NCI-H146 (cell line): ENCODE measurements around the gene CASP8AP2.
A peak's percentile ranks its signal among the peaks of the same experiment; 100 is the strongest.
"Not testable (repeated sequence)": the region's sequence is repeated elsewhere in the genome, so short reads cannot be mapped to it uniquely, and the experiment has no call there.

Experiments
- DNase-seq: peaks from one replicate; lab custom pipeline; 2025; lab: John Stamatoyannopoulos, UW

CASP8AP2 gene

DNA sequence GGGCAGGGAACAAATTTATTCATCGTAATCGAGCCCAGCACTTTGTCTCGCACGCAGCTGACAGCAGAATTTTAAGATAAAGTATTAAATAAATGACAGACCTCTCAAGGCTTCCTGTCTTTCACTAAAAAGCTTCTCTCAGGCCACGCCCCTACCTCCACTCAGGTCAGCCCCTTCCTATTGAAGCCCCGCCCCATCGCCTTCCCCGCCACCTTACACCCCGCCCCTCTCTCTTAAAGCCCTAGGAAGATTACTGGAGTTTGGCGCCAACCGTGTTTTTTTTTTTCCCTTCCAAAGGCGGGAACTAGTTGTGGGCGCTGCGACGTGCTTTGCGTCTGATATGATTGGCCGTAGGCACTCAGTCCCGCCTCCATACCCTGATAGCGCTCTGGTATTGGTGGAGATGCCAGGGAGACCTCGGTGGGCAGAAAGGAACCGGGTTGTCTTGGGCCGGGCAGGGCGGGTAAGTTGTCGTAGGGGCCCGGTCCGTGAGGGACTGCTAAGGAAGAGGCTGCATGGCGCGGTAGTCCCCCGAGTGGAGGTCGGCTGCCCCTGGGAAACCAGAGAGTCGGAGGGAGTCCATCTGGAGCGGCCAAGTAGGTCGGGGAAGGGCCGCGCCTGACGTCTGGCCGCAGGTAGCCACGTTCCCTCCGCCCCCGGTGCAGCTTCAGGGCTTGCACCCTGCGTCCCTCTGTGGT, at the start of gene CASP8AP2:
Gene CASP8AP2, plus strand, starts transcription at position 409 of the 698 bp plus-strand sequence.
- DNase-seq: peak; percentile 99

- DNase-seq: no peak
These were observed 48.3 kb upstream of the CASP8AP2 start for GRCh38 chr6:89781070-89782034.

DNA sequence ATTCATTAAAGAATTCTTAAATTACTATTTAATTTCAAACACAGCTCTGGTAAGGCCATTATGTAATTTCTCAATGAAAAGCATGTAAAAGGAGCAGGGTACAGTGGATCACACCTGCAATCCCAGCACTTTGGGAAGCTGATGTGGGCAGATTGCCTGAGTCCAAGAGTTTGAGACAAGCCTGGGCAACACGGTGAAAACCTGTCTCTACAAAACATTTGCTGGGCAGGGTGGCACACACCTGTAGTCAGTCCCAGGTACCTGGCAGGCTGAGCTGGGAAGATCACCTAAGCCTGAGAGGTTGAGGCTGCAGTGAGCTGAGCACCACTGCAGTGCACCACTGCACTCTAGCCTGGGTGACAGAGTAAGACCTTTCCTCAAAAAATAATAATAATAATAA, 47.5 kb upstream of the CASP8AP2 start:
- DNase-seq: no peak

GRCh38 chr6:89783293-89783692, 46.4 kb upstream of the CASP8AP2 start:
- DNase-seq: not testable (repeated sequence)

- no peak for DNase-seq
These were observed 44.8 kb upstream of the CASP8AP2 start for GRCh38 chr6:89784838-89785237.

DNA sequence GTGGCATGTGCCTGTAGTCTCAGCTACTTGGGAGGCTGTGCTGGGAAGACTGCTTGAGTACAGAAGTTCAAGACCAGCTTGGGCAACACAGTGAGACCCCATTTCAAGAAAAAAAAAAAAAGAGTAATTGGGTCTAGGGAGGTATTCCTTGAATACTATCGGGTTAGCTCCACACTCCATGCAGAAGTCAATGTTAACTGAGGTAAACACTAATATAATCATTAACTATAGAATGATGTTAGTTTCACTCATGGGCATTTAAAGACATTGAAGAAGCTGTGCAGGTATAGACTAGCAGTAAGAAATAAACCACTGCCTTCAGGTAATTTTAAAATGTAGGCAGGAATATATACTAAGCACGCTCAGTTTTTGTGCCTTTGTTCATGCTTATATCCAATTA, 42.7 kb upstream of the CASP8AP2 start:
- no peak for DNase-seq

DNA sequence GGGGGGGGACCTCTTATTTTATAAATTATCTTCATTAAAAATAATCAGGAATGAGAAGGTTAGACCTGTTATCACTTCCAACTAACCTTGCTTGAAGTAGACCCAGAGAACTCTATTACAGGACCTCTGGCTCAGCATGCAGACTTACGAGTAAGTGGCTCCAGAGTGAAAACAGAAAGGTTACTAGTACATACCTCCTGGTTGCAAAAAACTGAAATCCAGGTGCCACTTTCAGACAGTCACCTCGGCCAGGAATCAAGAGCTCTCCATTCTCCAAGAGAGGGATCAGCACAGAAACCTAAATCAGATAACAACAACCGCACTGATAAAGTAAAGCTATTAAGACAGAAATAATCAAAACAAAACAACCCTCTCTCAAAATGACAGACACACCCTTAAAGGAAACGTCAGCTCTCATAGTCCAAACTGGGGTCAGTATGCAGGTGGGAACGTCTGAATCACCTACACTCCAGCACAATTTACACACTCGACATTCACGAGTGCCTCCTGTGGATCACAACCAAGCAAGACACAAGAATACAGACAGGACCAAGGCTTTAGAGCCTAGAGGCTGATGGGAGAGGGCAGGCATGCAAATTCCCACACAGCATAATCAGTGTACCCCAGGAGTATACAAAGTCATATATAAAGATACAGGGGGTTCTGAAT, 41.9 kb upstream of the CASP8AP2 start:
- no peak for DNase-seq

- no peak for DNase-seq
These were observed 39.7 kb upstream of the CASP8AP2 start for GRCh38 chr6:89789980-89790379.

GRCh38 chr6:89790403-89790802, 39.3 kb upstream of the CASP8AP2 start:
- DNase-seq: no peak

DNA sequence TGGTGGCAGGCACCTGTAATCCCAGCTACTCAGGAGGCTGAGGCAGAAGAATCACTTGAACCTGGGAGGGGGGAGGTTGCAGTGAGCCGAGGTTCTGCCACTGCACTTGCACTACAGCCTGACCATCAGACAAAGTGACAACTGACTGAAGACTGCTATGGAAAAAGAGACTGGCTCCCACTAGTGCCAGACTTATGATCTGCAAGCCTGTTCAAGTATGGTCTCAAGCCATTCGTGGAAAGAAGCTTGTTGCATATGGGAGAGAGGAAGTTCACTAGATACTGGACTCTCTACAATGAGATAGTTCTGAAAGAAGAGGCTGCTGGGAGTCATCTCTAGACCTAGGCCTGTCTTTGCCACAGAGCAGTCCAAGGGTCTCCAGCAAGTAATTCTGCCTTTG, 36.8 kb upstream of the CASP8AP2 start:
- peak; percentile 18 for DNase-seq

DNA sequence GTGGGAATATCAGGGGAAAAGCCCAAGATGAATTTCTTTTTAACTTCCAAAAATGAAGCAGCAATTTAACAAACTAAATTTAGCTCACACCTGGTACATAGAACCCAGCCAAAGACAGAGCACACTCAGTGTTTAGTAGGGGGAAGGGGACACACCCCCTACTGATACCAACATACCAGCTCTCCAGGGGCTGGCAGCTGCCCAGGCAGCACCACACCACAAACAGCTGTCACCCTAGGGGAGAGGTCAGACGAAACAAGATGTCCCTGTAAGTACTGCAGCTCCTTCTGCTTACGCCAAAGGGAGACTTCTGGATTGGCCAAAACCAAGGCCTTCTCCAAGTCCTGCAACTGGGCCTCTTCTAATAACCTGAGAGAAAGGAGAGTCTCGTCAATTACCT, 36.1 kb upstream of the CASP8AP2 start:
- no peak for DNase-seq

GRCh38 chr6:89794324-89794723, 35.4 kb upstream of the CASP8AP2 start:
- no peak for DNase-seq

GRCh38 chr6:89797317-89797716, 32.4 kb upstream of the CASP8AP2 start:
- no peak for DNase-seq

- DNase-seq: no peak
These were observed 30.6 kb upstream of the CASP8AP2 start for GRCh38 chr6:89799096-89799495.

DNA sequence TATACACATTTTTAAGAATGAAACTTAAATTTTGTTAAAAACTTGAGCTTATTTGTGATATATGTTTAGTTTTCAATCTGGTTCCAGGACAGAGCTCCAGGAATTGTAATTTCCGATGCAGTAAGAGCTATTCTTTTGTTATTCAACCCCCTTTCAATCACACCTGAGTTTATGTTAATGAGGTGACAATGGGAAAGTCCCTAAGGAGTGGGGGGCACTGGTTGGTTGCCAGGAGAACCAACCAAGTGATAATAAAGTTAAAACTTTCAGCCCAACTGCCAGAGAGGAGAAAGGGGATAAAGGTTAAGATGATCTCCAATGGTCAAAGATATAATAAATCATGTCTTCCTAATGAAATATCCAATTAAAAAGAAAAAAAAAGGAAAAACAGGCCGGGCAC, 29.9 kb upstream of the CASP8AP2 start:
- DNase-seq: no peak

- no peak for DNase-seq
These were observed 26.4 kb upstream of the CASP8AP2 start for GRCh38 chr6:89803271-89803670.

DNA sequence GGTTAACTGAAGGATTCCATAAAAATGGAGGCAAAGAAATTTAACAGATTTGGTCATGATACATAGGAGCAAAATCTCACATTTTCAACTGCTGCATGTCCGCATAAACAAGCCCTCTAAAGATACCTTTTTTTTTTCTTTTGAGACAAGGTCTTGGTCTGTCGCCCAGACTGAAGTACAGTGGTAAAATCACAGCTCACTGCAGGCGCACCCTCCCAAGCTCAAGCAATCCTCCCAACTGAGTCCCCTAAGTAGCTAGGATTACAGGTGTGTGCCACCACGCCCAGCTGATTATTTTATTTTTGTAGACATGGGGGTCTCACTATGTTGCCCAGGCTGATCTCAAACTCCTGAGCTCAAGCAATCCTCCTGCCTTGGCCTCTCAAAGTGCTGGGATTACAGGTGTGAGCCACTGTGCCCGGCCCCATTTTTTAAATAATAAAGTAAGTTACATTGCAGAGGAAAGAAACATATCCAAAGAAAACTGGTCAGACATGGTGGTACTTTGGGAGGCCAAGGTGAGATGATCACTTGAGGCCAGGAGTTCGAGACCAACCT, 23.8 kb upstream of the CASP8AP2 start:
- DNase-seq: no peak

DNA sequence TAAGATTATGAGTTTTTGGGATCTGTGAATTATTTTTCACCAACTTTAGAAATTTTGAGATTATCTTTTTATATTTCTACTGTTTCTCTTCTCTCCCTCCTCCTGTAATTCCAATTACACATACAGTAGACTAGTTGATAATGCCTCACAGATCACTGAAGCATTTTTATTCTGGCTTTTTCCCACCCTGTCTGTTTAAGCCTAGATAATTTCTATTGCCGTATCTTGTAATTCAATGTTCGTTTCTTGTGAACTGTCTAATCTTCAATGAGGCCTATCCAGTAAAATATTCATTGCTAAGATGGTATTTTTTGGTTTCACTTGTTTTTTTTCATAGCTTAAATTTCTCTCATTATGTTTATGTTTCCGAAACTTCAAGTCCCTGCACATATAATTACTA, 22.1 kb upstream of the CASP8AP2 start:
- no peak for DNase-seq

GRCh38 chr6:89813422-89813821, 16.3 kb upstream of the CASP8AP2 start:
- not testable (repeated sequence) for DNase-seq

- no peak for DNase-seq
These were observed 12.2 kb upstream of the CASP8AP2 start for GRCh38 chr6:89817481-89817880.

- DNase-seq: peak; percentile 55
These were observed 10.7 kb upstream of the CASP8AP2 start for GRCh38 chr6:89818977-89819335.
